Measurements from ENCODE around the gene PPT2. TPM values are rescaled to one million over a fixed set of nuclear protein-coding genes. Genes with fewer than 3 reads are reported as not detected.

The PPT2 gene
- total RNA-seq, 1 experiment from 2014 or later = 30.0 TPM

- no peak for TF ChIP-seq E2F4 (CRISPR knock-in tag; IDR thresholded peaks at IDR 0.05; ENCODE audit: borderline replicate concordance, low read depth)
- TF ChIP-seq ZMAT4 (CRISPR knock-in tag; IDR thresholded peaks at IDR 0.05) = no peak
Observed at GRCh38 chr6:32115623-32116022, 38.3 kb upstream of the PPT2 start (continued).

GRCh38 chr6:32116674-32117073 is 37.3 kb upstream of the PPT2 start:
- ChIA-PET POLR2A (interaction anchor here (1.0 kb wide), 1 partner anchor 79 kb away, joined by 3 read pairs; no protein-coding TSS in a partner anchor), CTCF (interaction anchor here (0.9 to 6.3 kb wide), 20 partner anchors 10 to 128 kb away, joined by 3 to 63 read pairs (median 4); partner anchors contain the start of genes AGPAT1, ATF6B, EGFL8 and FKBPL)
- no peak for TF ChIP-seq ZNF317 (CRISPR knock-in tag; IDR thresholded peaks at IDR 0.05; ENCODE audit: borderline replicate concordance, low read depth)
- peak; percentile 47; the same call in 1 of the 2 replicates for TF ChIP-seq CTCF (IDR thresholded peaks at IDR 0.05)
- Mint-ChIP-seq H3K27ac (no peak overlapping the region; the same call in 1 of the 2 replicates), H3K36me3 (peaks cover 21% of the 10 kb centered on the region), H3K4me1 (no peaks in the 10 kb centered on the region), H3K4me3 (no peak overlapping the region), H3K9me3 (no peaks in the 10 kb centered on the region), H3K27me3 (ENCODE audit: low read depth) (no peaks in the 10 kb centered on the region; the same call in 1 of the 2 replicates)
- DNase-seq (ENCODE audit: low spot score) (no peak), ATAC-seq (peak; percentile 12; the same call in 1 of the 2 replicates)

GRCh38 chr6:32117461-32117860 is 36.5 kb upstream of the PPT2 start:
- Mint-ChIP-seq H3K27ac (no peak overlapping the region), H3K9me3 (no peaks in the 10 kb centered on the region), H3K27me3 (ENCODE audit: low read depth) (no peaks in the 10 kb centered on the region), H3K4me1 (no peaks in the 10 kb centered on the region), H3K4me3 (no peak overlapping the region), H3K36me3 (peaks cover 27% of the 10 kb centered on the region)
- ATAC-seq = no peak
- ChIA-PET CTCF (interaction anchor here (0.6 to 6.3 kb wide), 25 partner anchors 9 to 219 kb away, joined by 3 to 63 read pairs (median 4); partner anchors contain the start of genes AGPAT1, ATF6B, EGFL8 and FKBPL), POLR2A (interaction anchor here (1.0 kb wide), 1 partner anchor 78 kb away, joined by 3 read pairs; no protein-coding TSS in a partner anchor)
- TF ChIP-seq FOXP1 (CRISPR knock-in tag; IDR thresholded peaks at IDR 0.05; ENCODE audit: borderline replicate concordance) (no peak), SMAD4 (CRISPR knock-in tag; IDR thresholded peaks at IDR 0.05) (no peak), NR1H2 (CRISPR knock-in tag; IDR thresholded peaks at IDR 0.05) (no peak), ZNF425 (CRISPR knock-in tag; conservative IDR thresholded peaks at IDR 0.05) (no peak), ZNF416 (CRISPR knock-in tag; IDR thresholded peaks at IDR 0.05) (no peak), IRF2 (CRISPR knock-in tag; IDR thresholded peaks at IDR 0.05; ENCODE audit: borderline replicate concordance, low read depth) (no peak), PREB (CRISPR knock-in tag; IDR thresholded peaks at IDR 0.05; ENCODE audit: borderline replicate concordance) (no peak), HMGA2 (CRISPR knock-in tag; IDR thresholded peaks at IDR 0.05) (no peak), NFE2L1 (CRISPR knock-in tag; IDR thresholded peaks at IDR 0.05) (no peak), EMX1 (CRISPR knock-in tag; IDR thresholded peaks at IDR 0.05) (no peak), E2F4 (CRISPR knock-in tag; IDR thresholded peaks at IDR 0.05; ENCODE audit: borderline replicate concordance, low read depth) (no peak), ETV6 (CRISPR knock-in tag; IDR thresholded peaks at IDR 0.05) (no peak), ATF3 (CRISPR knock-in tag; conservative IDR thresholded peaks at IDR 0.05) (no peak), NFATC4 (CRISPR knock-in tag; IDR thresholded peaks at IDR 0.05) (no peak), TP53 (CRISPR knock-in tag; IDR thresholded peaks at IDR 0.05) (no peak), FOXK1 (CRISPR knock-in tag; IDR thresholded peaks at IDR 0.05) (no peak), SOX15 (CRISPR knock-in tag; IDR thresholded peaks at IDR 0.05) (no peak)
- DNase-seq (ENCODE audit: low spot score) = no peak

Measured in WTC11 (cell line).